AML-193 (cell line): Measurements from ENCODE around the gene SHOX.
"Not testable (repeated sequence)": the region's sequence is repeated elsewhere in the genome, so short reads cannot be mapped to it uniquely, and the experiment has no call there.

Experiments used
- DNase-seq, 2 experiments: peaks; one replicate each; lab custom pipeline; 2025; lab: John Stamatoyannopoulos, UW

The SHOX gene

GRCh38 chrX:637660-638481 is 7.3 kb downstream of the SHOX start:
- DNase-seq: no peak

- no peak for DNase-seq
These were observed 8.0 kb downstream of the SHOX start for GRCh38 chrX:638482-639131.

- DNase-seq: no peak
These were observed 8.6 kb downstream of the SHOX start for GRCh38 chrX:639151-639550.

DNA sequence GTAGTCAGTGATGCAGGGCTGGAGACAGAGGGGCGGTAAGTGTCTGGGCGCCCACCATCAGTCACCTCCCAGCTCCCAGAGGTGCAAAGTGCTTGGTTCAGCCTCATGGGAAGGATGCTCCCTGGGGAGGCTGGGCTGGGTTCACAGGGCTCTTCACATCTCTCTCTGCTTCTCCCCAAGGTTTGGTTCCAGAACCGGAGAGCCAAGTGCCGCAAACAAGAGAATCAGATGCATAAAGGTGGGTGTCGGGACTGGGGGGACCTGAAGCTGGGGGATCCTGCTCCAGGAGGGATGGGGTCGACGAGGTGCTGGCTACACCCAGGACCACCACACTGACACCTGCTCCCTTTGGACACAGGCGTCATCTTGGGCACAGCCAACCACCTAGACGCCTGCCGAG is 10.1 kb downstream of the SHOX start:
- DNase-seq: no peak

- DNase-seq: no peak
These were observed 11.3 kb downstream of the SHOX start for GRCh38 chrX:641671-642435.

GRCh38 chrX:642436-643240 is 12.0 kb downstream of the SHOX start:
- no peak for DNase-seq

DNA sequence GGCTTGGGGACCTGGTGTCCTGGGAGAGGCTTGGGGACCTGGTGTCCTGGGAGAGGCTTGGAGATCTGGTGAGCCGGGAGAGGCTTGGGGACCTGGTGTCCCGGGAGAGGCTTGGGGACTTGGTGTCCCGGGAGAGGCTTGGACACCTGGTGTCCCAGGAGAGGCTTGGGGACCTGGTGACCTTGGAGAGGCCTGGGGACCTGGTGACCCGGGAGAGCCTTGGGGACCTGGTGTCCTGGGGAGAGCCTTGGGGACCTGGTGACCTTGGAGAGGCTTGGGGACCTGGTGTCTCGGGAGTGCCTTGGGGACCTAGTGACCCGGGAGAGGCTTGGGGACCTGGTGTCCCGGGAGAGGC is 12.6 kb downstream of the SHOX start:
- DNase-seq: no peak

GRCh38 chrX:643911-644303 is 13.3 kb downstream of the SHOX start:
- no peak for DNase-seq

- no peak for DNase-seq
These were observed 14.0 kb downstream of the SHOX start for GRCh38 chrX:644304-645281.

- no peak for DNase-seq
These were observed 15.6 kb downstream of the SHOX start for GRCh38 chrX:646228-646495.

DNA sequence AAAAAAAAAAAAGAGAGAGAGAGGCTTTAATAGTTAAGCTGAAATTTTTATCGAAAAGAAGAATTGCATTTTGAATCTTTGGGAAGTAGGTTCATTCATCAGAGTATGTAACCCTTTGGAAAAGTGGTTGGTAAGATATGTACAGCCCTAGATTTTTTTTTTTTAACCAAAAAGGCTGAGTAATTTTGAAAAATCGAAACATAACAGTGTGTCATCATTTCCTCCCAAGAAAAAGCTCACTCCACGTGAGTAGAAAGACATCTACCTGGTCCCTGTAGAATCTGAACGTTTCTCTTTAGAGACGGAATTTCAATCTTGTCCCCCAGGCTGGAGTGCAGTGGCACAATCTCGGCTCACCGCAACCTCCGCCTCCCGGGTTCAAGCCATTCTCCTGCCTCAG is 16.2 kb downstream of the SHOX start:
- no peak for DNase-seq

GRCh38 chrX:649166-649565 is 18.6 kb downstream of the SHOX start:
- DNase-seq: no peak

GRCh38 chrX:650324-650723 is 19.7 kb downstream of the SHOX start:
- no peak for DNase-seq

- no peak for DNase-seq
These were observed 20.2 kb downstream of the SHOX start for GRCh38 chrX:650811-651210.

DNA sequence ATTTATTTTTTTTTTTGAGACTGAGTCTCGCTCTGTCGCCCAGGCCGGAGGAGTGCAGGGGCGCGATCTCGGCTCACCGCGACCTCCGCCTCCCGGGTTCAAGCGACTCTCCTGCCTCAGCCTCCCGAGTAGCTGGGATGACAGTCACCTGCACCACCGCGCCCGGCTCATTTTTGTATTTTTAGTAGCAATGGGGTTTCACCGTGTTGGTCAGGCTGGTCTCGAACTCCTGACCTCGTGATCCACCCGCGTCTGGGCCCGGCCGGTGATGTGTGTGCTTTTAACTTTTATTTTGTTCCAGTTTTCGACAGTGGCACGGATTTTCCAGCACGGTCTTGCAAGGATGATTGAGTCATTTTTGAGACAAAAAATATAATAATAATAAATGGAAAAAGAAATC is 21.3 kb downstream of the SHOX start:
- not testable (repeated sequence) for DNase-seq

- DNase-seq: no peak
These were observed 21.8 kb downstream of the SHOX start for GRCh38 chrX:652341-652741.

GRCh38 chrX:653306-653705 is 22.7 kb downstream of the SHOX start:
- no peak for DNase-seq

DNA sequence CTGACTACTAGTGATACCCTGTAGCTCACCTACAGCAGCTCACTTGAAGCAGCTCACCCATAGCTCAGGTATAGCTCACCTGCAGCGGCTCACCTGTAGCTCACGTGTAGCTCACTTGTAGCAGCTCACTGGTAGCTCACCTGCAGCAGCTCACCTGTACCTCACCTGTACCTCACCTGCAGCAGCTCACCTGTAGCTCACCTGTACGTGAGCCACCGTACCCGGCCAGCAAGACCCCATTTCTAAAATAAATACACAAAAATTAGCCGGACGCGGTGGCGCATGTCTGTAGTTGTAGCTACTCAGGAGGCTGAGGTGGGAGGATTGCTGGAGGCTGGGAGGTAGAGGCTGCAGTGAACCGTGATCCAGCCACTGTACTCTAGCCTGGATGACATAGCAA is 30.6 kb downstream of the SHOX start:
- no peak for DNase-seq

- no peak for DNase-seq
These were observed 31.5 kb downstream of the SHOX start for GRCh38 chrX:662126-662525.

DNA sequence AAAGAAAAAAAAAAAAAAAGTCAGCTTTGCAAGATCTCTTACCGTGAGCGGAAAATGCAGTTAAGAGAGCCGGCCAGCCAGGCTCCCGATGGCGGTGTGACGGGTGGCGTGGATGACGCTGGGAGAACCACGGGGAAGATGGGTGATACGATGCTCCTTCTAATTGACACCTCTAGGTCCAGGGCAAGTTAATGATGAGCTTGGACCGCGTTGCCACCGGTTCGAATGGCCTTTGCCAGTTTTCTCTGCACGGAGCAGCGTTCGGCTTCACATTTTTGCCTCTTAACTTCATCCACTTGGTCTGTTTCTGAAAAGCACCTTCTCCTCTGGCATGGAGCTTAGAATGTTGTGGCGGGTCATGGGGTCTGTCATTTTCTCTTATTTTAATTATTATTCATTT is 33.2 kb downstream of the SHOX start:
- no peak for DNase-seq
